ENCODE data around the gene FAM200B.

The FAM200B gene

DNA sequence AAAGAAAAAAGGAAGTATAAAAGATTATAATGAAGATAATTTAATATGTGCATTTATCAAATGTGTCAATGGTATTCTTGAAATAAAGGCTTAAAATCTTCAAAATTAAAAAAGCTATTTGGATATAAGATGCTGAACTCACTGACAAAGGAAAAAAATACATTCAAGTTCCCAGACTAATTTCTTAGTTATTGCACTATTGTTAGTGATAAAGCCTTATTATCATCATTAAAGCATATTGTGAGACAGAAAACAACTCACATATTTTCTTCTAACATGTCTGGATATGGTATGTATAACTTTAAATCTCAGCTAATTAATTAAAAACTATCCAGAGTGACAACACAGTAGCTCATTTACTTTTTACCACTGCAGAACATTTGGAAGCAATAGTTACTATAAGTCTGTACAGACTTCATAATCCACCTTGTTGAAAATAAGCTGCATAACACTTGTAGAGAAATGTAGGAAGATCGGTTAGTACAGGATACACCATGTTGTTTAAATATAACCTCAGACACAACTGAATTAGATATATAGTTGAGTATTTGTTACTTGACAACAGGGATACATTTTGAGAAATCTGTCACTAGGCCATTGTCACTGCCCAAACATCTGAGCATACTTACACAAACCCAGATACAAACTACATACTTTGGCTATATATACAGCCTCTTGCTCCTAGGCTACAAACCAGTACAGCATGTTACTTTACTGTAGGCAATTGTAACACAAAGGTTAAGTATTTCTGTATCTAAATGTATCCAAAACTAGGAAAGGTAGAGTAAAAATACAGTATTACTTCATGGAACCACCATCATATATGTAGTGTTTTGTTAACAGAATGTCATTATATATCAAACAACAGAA is 12.8 kb upstream of the FAM200B start:
- Histone ChIP-seq H3K4me2 (ENCODE audit: low read length) (no peak overlapping the region), H4K20me1 (ENCODE audit: insufficient read depth, low read length) (no peaks in the 10 kb centered on the region), H3K36me3 (replicated peaks; ENCODE audit: low read depth, low read length) (peaks cover 3% of the 10 kb centered on the region), H3K9me3 (ENCODE audit: insufficient read depth, low read length) (no peaks in the 10 kb centered on the region), H2AFZ (ENCODE audit: low read depth, low read length) (no peak overlapping the region), H3K27me3 (ENCODE audit: low read depth, low read length) (no peaks in the 10 kb centered on the region), H3K79me2 (ENCODE audit: low read length) (peaks cover 6% of the 10 kb centered on the region; the same call in 1 of the 2 replicates), H3K9ac (ENCODE audit: low read length) (no peak overlapping the region), H3K4me3 (ENCODE audit: low read length) (no peak overlapping the region), H3K4me1 (ENCODE audit: low read length) (no peaks in the 10 kb centered on the region), H3K27ac (ENCODE audit: low read length) (no peak overlapping the region)
- no peak for TF ChIP-seq EZH2phosphoT487 (IDR thresholded peaks at IDR 0.05; ENCODE audit: low read depth)
- TF ChIP-seq, protein P1, sequence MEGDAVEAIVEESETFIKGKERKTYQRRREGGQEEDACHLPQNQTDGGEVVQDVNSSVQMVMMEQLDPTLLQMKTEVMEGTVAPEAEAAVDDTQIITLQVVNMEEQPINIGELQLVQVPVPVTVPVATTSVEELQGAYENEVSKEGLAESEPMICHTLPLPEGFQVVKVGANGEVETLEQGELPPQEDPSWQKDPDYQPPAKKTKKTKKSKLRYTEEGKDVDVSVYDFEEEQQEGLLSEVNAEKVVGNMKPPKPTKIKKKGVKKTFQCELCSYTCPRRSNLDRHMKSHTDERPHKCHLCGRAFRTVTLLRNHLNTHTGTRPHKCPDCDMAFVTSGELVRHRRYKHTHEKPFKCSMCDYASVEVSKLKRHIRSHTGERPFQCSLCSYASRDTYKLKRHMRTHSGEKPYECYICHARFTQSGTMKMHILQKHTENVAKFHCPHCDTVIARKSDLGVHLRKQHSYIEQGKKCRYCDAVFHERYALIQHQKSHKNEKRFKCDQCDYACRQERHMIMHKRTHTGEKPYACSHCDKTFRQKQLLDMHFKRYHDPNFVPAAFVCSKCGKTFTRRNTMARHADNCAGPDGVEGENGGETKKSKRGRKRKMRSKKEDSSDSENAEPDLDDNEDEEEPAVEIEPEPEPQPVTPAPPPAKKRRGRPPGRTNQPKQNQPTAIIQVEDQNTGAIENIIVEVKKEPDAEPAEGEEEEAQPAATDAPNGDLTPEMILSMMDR (IDR thresholded peaks at IDR 0.05; ENCODE audit: low read depth, low read length) = no peak

DNA sequence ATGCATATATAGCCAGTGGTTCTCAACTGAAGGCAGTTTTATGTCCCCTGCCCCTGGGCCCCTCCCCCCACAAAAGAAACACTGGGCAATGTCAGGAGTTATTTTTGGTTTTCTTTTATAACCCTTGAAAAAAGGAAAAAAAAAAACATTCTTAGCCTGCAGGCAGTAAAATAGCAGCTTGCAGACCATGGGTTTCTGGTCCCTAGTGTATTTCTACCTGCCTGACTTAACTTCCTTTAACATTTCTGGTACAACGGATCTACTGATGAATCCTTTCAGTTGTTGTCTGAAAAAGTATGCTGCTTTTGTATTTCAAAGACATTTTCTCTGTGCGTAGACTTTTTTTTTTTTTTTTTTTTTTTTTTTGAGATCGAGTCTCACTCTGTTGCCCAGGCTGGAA is 11.1 kb upstream of the FAM200B start:
- Histone ChIP-seq H3K79me2 (ENCODE audit: low read length) (peaks cover 10% of the 10 kb centered on the region; the same call in 1 of the 2 replicates), H3K4me1 (ENCODE audit: low read length) (peaks cover 6% of the 10 kb centered on the region; the same call in 1 of the 2 replicates), H3K4me3 (ENCODE audit: low read length) (no peak overlapping the region), H3K4me2 (ENCODE audit: low read length) (no peak overlapping the region), H3K9me3 (ENCODE audit: insufficient read depth, low read length) (no peaks in the 10 kb centered on the region), H4K20me1 (ENCODE audit: insufficient read depth, low read length) (no peaks in the 10 kb centered on the region), H2AFZ (ENCODE audit: low read depth, low read length) (no peak overlapping the region), H3K27ac (ENCODE audit: low read length) (no peak overlapping the region), H3K9ac (ENCODE audit: low read length) (no peak overlapping the region), H3K27me3 (ENCODE audit: low read depth, low read length) (no peaks in the 10 kb centered on the region), H3K36me3 (replicated peaks; ENCODE audit: low read depth, low read length) (peaks cover 3% of the 10 kb centered on the region)
- no peak for TF ChIP-seq EZH2phosphoT487 (IDR thresholded peaks at IDR 0.05; ENCODE audit: low read depth)
- TF ChIP-seq, protein P1 (IDR thresholded peaks at IDR 0.05; ENCODE audit: low read depth, low read length) = no peak

DNA sequence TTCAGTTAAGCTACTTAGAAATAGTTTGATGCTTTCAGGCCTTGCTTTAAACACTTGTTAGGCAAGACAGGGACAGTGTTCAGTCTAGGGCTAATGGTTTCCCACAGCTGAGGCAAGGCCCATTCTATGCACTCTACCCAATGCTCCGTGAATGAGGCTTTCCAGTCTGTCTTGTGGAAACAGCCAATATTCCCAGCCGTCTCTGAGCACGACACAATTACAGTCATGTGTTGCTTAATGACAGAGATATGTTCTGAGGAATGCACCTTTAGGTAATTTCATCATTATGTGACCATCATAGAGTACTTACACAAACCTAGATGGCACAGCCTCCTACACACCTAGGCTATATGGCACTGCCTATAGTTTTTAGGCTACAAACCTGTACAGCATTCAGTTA is 9.5 kb upstream of the FAM200B start:
- H3K36me3 ChIP-seq (replicated peaks; ENCODE audit: low read depth, low read length) = peaks cover under 1% of the 10 kb centered on the region
- peaks cover 6% of the 10 kb centered on the region; the same call in 1 of the 2 replicates for H3K4me1 ChIP-seq (ENCODE audit: low read length)
- H2AFZ ChIP-seq (ENCODE audit: low read depth, low read length) = no peak overlapping the region
- no peak overlapping the region for H3K4me2 ChIP-seq (ENCODE audit: low read length)
- H3K9ac ChIP-seq (ENCODE audit: low read length) = no peak overlapping the region
- H3K9me3 ChIP-seq (ENCODE audit: insufficient read depth, low read length) = no peaks in the 10 kb centered on the region
- no peak overlapping the region for H3K27ac ChIP-seq (ENCODE audit: low read length)
- H3K79me2 ChIP-seq (ENCODE audit: low read length) = peaks cover 10% of the 10 kb centered on the region; the same call in 1 of the 2 replicates
- TF ChIP-seq, protein P1 (IDR thresholded peaks at IDR 0.05; ENCODE audit: low read depth, low read length) = no peak
- no peaks in the 10 kb centered on the region for H4K20me1 ChIP-seq (ENCODE audit: insufficient read depth, low read length)
- no peaks in the 10 kb centered on the region for H3K27me3 ChIP-seq (ENCODE audit: low read depth, low read length)
- H3K4me3 ChIP-seq (ENCODE audit: low read length) = no peak overlapping the region

DNA sequence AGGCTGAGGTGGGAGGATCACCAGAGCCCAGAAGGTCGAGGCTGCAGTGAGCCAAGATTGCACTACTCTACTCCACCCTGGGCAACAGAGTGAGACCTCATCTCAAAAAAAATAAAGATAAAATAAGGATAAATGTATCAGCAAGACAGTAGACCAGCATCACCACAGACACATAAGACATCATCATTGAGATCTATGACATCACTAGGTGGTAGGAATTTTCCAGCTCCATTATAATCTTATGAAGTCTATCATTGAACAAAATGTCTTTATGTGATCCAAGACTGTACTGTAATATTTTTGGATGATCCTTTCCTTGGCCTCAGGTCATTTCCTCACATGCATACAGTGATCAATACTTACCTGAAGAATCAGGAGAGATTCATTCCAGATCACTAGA is 8.3 kb upstream of the FAM200B start:
- H3K4me3 ChIP-seq (ENCODE audit: low read length) = no peak overlapping the region
- no peaks in the 10 kb centered on the region for H3K9me3 ChIP-seq (ENCODE audit: insufficient read depth, low read length)
- no peaks in the 10 kb centered on the region for H4K20me1 ChIP-seq (ENCODE audit: insufficient read depth, low read length)
- H3K9ac ChIP-seq (ENCODE audit: low read length) = no peak overlapping the region
- no peaks in the 10 kb centered on the region for H3K27me3 ChIP-seq (ENCODE audit: low read depth, low read length)
- TF ChIP-seq EZH2phosphoT487 (IDR thresholded peaks at IDR 0.05; ENCODE audit: low read depth) = no peak
- TF ChIP-seq, protein P1 (IDR thresholded peaks at IDR 0.05; ENCODE audit: low read depth, low read length) = no peak
- no peak overlapping the region for H3K4me2 ChIP-seq (ENCODE audit: low read length)
- H3K4me1 ChIP-seq (ENCODE audit: low read length) = peaks cover 6% of the 10 kb centered on the region; the same call in 1 of the 2 replicates
- no peak overlapping the region for H2AFZ ChIP-seq (ENCODE audit: low read depth, low read length)
- no peak overlapping the region for H3K27ac ChIP-seq (ENCODE audit: low read length)
- H3K79me2 ChIP-seq (ENCODE audit: low read length) = peaks cover 18% of the 10 kb centered on the region; the same call in 1 of the 2 replicates
- no peaks in the 10 kb centered on the region for H3K36me3 ChIP-seq (replicated peaks; ENCODE audit: low read depth, low read length)

Data from OCI-LY3 (cell line).